VCaP (cell line): ENCODE data around the gene ETF1.

ENCODE experiments used
- H3K27ac ChIP-seq: fragments of 450-650 bp; 2 replicates; pipeline ENCODE4 v1.5.1; 2017
- TF ChIP-seq, protein P1 (sequence below): fragments of 450-650 bp; conservative IDR thresholded peaks from 2 replicates; pipeline ENCODE4 v1.5.1; 2017; ENCODE audit warnings: mild to moderate bottlenecking, moderate library complexity

The ETF1 gene

DNA sequence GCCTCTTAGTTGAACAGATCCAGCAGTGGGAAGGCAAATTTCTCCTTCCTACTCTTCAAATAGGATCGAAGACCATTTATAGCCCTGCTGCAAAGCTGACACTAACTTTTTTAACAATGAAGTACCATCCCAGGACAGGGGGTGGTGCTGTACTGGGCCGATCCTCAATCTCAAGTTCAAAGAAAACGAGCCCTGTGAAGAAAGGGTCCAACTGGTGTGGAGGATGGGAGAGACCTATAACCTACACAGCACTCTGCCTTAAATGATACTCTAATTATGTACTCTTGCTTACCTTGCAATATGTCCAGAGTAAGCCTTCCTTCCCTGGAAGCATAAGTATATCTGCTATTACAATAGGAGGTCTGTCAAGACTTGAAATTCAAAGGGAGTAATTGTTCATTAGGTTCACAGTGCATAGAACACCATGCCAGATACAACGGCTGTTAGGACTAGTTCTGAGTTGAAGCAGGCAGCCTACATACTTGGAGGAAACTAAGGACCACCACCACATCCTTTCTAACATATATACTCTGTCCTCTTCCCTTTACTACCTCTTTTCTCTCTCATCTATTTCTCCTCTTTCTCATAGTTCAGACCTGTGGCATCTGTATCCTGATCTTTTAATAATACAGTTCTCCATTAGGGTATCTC is 6.2 kb downstream of the ETF1 start:
- TF ChIP-seq, protein P1, sequence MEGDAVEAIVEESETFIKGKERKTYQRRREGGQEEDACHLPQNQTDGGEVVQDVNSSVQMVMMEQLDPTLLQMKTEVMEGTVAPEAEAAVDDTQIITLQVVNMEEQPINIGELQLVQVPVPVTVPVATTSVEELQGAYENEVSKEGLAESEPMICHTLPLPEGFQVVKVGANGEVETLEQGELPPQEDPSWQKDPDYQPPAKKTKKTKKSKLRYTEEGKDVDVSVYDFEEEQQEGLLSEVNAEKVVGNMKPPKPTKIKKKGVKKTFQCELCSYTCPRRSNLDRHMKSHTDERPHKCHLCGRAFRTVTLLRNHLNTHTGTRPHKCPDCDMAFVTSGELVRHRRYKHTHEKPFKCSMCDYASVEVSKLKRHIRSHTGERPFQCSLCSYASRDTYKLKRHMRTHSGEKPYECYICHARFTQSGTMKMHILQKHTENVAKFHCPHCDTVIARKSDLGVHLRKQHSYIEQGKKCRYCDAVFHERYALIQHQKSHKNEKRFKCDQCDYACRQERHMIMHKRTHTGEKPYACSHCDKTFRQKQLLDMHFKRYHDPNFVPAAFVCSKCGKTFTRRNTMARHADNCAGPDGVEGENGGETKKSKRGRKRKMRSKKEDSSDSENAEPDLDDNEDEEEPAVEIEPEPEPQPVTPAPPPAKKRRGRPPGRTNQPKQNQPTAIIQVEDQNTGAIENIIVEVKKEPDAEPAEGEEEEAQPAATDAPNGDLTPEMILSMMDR = peak; percentile 61
- no peak overlapping the region for H3K27ac ChIP-seq

DNA sequence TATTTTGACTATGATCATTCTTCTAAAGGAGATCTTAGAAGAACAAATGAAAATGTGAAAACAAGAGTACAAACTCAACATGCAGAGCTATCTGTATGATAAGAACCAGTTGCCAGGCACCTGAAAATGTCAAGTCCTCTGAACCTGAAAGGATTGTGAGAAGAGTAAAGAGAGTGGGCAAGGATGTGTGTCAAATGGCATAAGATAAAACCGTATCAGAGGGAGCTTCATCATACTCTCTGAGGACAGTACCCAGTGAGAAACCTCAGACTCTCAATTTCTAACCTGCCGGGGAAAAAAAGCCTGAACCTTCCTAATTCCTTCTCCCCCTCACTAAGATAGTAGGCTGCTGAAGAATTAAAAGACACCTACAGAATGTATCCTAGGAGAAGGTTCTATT is 6.8 kb downstream of the ETF1 start:
- TF ChIP-seq, protein P1 = no peak
- no peak overlapping the region for H3K27ac ChIP-seq

DNA sequence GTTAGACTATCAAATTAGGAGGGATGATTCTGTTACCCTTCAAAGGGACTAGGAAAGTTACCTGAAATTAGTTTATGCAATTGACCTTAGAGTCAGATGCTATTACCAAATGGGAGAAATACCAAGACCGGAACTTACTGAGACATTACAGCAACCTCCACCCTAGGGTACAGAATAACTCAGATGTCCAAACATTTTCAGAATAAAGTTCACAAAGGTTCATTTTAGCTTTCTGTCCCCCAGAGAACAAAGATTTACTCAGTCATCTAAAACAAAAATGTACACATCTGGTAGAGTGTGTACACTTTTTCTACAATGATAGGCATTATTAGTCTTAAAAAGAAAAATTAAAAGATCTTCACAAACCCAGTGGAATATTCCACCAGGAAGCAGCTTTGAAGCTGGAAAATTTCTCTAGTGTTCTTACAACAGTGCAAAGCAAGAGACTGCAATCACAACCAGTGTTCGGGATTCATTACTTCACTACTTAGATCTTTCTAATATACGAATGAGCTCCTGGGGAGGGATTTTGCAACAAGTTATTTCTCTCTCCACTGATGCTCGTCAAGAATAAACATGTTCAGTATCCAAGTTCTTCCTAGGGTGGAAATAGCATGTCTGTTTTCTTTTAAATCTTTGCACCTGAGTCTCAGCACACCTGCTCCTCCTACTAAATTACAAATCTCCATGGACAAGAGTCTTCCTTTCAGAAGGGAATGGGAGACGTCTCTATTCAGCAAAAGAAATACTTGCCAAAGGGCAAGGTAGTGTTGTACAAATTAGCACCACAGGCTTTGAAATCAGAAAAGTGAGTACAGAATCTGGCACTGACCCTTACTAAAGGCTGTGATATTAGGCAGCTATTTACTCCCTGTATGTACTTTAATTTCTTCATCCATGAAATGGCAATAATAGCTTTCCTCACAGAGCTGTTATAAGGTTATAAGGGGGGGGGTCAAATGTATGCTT is 8.8 kb downstream of the ETF1 start:
- no peak overlapping the region for H3K27ac ChIP-seq
- TF ChIP-seq, protein P1 = no peak

DNA sequence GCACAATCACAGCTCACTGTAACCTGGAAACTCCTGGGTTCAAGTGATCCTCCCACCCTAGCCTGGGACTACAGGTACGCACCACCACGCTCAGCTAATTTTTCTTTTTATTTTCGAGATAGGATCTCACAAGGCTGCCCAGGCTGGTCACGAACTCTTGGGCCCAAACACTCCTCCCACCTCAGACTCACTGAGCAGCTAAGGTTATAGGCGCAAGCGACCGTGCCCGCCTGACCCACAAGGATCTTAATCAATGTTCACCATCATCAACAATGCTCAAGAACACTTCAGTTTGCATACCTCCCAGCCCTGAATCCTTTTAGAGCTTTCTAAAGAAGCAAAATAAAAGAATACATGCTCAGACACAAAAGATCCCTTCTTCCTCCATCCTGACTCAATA is 13.2 kb downstream of the ETF1 start:
- TF ChIP-seq, protein P1 = no peak
- peak overlapping the region; percentile 41 for H3K27ac ChIP-seq

DNA sequence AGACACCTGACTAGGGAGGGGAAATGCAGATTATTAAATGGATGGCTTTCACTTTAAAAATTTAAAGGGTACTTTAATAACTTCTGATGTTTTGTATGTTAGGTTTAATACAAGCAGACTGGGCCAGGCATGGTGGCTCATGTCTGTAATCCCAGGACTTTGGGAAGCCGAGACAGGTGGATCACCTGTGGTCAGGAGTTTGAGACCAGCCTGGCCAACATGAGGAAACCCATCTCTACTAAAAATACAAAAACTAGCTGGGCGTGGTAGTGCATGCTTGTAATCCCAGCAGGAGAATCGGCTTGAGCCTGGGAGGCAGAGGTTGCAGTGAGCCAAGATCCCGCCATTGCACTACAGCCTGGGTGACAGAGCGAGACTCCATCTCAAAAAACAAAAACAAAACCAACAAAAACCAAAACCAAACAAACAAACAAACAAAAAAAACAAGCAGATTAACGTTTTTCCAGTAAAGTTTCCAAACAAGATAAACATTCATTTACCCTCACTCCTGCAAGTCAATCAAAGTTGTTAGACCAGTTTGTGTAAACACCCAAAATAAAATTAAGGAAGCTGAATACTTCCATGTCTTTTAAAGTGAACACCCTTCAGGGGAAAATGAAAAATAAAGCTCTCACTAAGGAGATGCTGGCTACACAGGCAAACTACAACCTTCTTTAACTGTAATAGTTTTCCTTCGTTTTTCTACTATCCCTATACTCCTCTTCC is 14.1 kb downstream of the ETF1 start:
- H3K27ac ChIP-seq = peak overlapping the region; percentile 41
- TF ChIP-seq, protein P1 = no peak

DNA sequence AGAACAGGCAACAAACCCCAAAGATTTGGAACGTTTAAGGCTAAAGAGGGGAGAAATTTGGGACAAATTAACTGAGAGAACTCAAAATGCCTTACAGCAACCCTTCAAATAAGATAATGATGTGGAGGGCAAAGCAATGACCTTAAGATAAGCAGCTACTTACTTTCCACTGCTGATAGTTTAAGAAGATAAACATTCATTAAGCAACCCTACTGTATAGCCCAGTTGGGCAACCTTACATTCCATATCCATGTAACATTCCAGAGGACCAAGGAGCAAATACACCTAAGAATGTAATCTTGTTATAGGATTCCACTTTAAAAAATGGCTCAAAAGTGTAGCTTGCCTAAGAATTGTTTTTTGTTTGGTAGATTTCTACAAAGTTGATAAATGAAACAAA is 14.8 kb downstream of the ETF1 start:
- TF ChIP-seq, protein P1 = no peak
- peak overlapping the region; percentile 41; the same call in 1 of the 2 replicates for H3K27ac ChIP-seq

DNA sequence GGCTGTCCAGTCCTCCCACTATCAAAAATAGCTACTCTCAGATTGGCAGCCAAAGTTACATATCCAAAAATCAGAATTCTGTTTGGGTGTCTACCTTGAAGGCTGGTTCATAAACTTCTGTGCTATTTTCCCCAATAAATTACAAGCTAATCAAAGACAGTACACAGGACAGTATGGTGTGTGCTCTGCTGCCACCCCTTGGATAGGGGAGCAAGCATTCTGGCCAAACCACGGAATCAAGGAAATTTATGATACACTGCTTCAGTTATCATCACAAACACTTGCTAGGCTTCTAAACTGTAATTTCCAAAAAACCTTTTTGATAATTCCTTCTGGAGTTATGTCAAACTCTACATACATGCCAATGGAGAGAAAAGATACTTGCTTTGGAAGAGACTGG is 15.9 kb downstream of the ETF1 start:
- TF ChIP-seq, protein P1 = peak; percentile 54
- H3K27ac ChIP-seq = peak overlapping the region; percentile 1; the same call in 1 of the 2 replicates
